GM12864 (cell line): ENCODE results near the gene TMEM272.

Experiments
- DNase-seq: peaks from one replicate; pipeline ENCODE4 v3.0.0-alpha.2; 2011; ENCODE audit warnings: low read depth
- H3K4me3 ChIP-seq: 2 replicates; pipeline ENCODE4 v1.5.1; 2011; ENCODE audit warnings: mild to moderate bottlenecking, low read depth, low read length, control low read depth
- CTCF ChIP-seq: IDR thresholded peaks from 2 replicates; pipeline ENCODE4 v1.5.1; 2011; ENCODE audit warnings: low read depth, mild to moderate bottlenecking, moderate library complexity, low read length, control low read depth, inconsistent platforms; ENCODE audit errors: missing control alignments

Gene TMEM272

DNA sequence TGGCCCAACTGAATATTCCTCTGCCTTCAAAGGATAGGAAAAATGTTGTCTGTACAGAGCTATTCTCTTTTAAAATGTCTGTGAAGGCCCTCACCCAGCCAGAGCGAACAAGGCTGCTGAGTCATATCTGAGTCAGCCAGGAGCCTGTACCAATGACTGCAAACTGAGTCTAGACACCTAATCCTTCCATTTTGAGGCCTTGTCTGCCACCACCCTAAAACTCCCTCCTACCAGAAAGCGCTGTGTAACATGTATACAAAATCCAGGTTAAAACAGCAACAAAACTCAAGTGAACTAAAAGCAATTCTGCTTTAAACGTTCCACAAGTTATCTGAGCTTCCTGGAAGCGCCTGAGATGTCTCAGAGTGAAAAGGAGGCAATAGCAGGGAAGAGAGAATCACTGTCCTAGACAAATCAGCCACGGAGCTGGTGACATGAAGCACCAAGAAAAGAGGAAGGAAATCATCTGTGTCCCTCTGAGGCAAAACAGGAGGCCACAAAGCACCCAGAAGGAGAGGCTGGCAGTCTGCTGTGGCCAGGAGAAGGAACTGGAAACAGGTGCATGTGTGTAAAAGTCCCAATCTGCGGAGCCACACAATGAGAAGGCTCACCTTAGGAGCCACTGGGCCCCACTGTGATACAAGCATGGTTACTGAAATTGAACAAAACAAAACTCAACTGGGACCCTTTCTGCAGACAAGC is 51.3 kb downstream of the TMEM272 start:
- DNase-seq, result no peak
- no peak for TF ChIP-seq CTCF
- H3K4me3 ChIP-seq, result no peak overlapping the region

- TF ChIP-seq CTCF, result no peak
- DNase-seq, result no peak
- no peak overlapping the region for H3K4me3 ChIP-seq
Measured at GRCh38 chr13:51786425-51787265, 58.3 kb downstream of the TMEM272 start.

DNA sequence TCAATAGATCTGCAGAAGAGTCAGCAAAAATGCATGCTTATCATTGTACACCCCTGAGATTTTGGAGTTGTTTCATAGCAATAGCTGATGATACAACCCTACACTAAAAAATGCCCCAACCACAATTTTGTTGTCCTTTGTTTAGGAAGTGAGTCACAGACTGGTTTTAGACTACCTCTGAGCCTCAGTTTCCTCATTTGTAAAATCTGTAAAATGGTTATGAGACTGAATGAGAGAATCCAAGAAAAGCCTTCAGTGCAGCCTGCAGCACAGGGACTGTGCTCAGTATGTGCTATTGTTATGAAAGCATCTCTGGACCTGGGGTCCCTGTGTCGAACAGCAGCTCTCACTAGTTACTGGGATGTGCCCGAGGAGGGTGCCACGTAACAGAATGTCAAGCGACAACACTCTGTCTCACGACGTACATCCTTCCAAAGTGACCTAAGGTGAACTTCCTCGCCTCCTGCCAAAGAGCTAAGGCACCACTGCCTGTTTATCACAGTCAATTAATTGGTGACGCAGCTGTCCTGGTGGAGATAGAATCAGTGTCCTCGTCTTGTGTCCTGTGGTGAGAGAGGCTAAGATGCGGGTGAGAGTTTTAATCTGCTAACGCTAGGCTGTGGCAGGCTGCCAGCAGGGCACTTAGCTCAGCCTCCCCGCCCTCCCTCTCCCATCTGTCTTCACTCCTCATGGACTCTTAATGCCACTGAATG is 59.1 kb downstream of the TMEM272 start:
- no peak overlapping the region for H3K4me3 ChIP-seq
- no peak for TF ChIP-seq CTCF
- no peak for DNase-seq

GRCh38 chr13:51784097-51784496 is 60.9 kb downstream of the TMEM272 start:
- no peak for DNase-seq
- H3K4me3 ChIP-seq, result no peak overlapping the region
- TF ChIP-seq CTCF, result no peak

- no peak for DNase-seq
- TF ChIP-seq CTCF, result no peak
- H3K4me3 ChIP-seq, result no peak overlapping the region
Measured at GRCh38 chr13:51783428-51784094, 61.4 kb downstream of the TMEM272 start.

GRCh38 chr13:51782026-51782710 is 62.8 kb downstream of the TMEM272 start:
- DNase-seq, result no peak

More at GRCh38 chr13:51782026-51782710, 62.8 kb downstream of the TMEM272 start:
- no peak for TF ChIP-seq CTCF
- no peak overlapping the region for H3K4me3 ChIP-seq
